ENCODE measurements around the gene LRRC8E. TPM values are rescaled to one million over a fixed set of nuclear protein-coding genes. Genes with fewer than 3 reads are reported as not detected.

The LRRC8E gene
- total RNA-seq, 1 experiment from 2014 or later: 24.1 TPM

DNA sequence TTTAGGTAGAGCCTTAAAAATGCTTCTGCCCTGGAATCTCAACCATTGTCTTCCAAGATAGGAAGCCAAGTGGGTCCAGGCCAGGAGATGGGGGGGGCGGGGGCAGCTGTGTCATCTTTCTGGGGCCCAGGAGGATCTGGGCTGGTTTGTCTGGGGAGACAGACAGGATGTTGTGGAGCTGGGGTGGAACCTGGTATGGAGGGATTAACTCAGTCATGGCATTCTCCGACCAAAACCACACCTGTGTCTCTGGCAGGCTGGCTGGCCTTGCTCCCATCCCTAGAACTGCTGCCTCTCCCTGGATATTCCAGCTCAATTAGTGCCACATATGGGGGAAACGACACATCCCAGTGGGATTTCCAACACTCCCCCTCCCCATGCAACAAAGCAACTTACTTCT is 12.6 kb downstream of the LRRC8E start:
- Histone ChIP-seq H2AFZ (no peak overlapping the region), H3K4me2 (no peak overlapping the region), H3K36me3 (ENCODE audit: low read depth) (0 out of 2 replicates have a peak, but pooled peaks cover 6% of the 10 kb centered on the region), H3K27ac (no peak overlapping the region), H3F3A (ENCODE audit: insufficient read depth, low read depth) (peaks cover 26% of the 10 kb centered on the region), H3K9me2 (ENCODE audit: insufficient read depth) (no peaks in the 10 kb centered on the region), H4K20me1 (ENCODE audit: insufficient read depth) (peaks cover 8% of the 10 kb centered on the region; the same call in 1 of the 2 replicates), H3K27me3 (ENCODE audit: insufficient read depth, low read depth) (no peaks in the 10 kb centered on the region), H3K9me3 (ENCODE audit: insufficient read depth, low read depth) (no peaks in the 10 kb centered on the region), H3K79me2 (ENCODE audit: low read depth) (peaks cover 46% of the 10 kb centered on the region), H3K4me1 (replicated peaks; ENCODE audit: insufficient read depth) (peaks cover 19% of the 10 kb centered on the region; the same call in 1 of the 2 replicates), H3K4me3 (no peak overlapping the region)
- ChIA-PET POLR2A (ENCODE audit: unreplicated experiment) (interaction anchor here (0.7 kb wide), 1 partner anchor 19 kb away, joined by 5 read pairs; the partner anchor contains the start of gene SNAPC2), CTCF (interaction anchor here (0.6 kb wide), 1 partner anchor 89 kb away, joined by 4 read pairs; no protein-coding TSS in a partner anchor)
- TF ChIP-seq, protein P1, sequence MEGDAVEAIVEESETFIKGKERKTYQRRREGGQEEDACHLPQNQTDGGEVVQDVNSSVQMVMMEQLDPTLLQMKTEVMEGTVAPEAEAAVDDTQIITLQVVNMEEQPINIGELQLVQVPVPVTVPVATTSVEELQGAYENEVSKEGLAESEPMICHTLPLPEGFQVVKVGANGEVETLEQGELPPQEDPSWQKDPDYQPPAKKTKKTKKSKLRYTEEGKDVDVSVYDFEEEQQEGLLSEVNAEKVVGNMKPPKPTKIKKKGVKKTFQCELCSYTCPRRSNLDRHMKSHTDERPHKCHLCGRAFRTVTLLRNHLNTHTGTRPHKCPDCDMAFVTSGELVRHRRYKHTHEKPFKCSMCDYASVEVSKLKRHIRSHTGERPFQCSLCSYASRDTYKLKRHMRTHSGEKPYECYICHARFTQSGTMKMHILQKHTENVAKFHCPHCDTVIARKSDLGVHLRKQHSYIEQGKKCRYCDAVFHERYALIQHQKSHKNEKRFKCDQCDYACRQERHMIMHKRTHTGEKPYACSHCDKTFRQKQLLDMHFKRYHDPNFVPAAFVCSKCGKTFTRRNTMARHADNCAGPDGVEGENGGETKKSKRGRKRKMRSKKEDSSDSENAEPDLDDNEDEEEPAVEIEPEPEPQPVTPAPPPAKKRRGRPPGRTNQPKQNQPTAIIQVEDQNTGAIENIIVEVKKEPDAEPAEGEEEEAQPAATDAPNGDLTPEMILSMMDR (conservative IDR thresholded peaks at IDR 0.05): no peak
- no peak for TF ChIP-seq EZH2 (IDR thresholded peaks at IDR 0.05; ENCODE audit: low read depth)
- no TSS peak for BruUV-seq (replicated peaks)
- intact Hi-C loops (cut with micrococcal nuclease; ENCODE audit: unreplicated experiment): loop anchor here (5.0 kb wide), 1 partner anchor 49 kb away; no protein-coding TSS in a partner anchor
- no peak for DNase-seq

DNA sequence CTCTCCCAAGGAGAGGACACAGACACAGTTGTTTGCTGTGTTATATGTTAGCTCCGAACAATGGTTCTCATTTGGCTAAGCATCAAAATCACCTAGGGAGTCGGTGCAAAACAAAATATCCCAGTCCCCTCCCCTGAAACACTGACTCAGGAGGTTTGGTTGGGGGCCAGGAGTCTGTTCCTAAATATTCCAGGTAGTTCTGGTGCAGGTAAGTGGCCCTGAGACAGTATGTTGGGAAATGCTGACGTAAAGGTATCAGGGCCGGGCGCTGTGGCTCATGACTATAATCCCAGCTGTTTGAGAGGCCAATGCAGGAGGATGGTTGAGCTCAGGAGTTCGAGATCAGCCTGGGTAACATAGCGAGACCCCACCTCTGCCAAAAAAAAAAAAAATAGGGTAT is 13.0 kb downstream of the LRRC8E start:
- Histone ChIP-seq H3K9me2 (ENCODE audit: insufficient read depth) (no peaks in the 10 kb centered on the region), H3K27ac (no peak overlapping the region), H3F3A (ENCODE audit: insufficient read depth, low read depth) (peaks cover 26% of the 10 kb centered on the region), H3K4me2 (no peak overlapping the region), H2AFZ (no peak overlapping the region), H3K79me2 (ENCODE audit: low read depth) (peaks cover 47% of the 10 kb centered on the region), H3K9me3 (ENCODE audit: insufficient read depth, low read depth) (no peaks in the 10 kb centered on the region), H3K27me3 (ENCODE audit: insufficient read depth, low read depth) (no peaks in the 10 kb centered on the region), H4K20me1 (ENCODE audit: insufficient read depth) (peaks cover 12% of the 10 kb centered on the region; the same call in 1 of the 2 replicates), H3K36me3 (ENCODE audit: low read depth) (0 out of 2 replicates have a peak, but pooled peaks cover 6% of the 10 kb centered on the region), H3K4me1 (replicated peaks; ENCODE audit: insufficient read depth) (peaks cover 16% of the 10 kb centered on the region; the same call in 1 of the 2 replicates), H3K4me3 (no peak overlapping the region)
- CTCF ChIA-PET: interaction anchor here (0.6 kb wide), 1 partner anchor 89 kb away, joined by 4 read pairs; no protein-coding TSS in a partner anchor
- no TSS peak for BruUV-seq (replicated peaks)
- TF ChIP-seq, protein P1 (conservative IDR thresholded peaks at IDR 0.05): no peak
- intact Hi-C loops (cut with micrococcal nuclease; ENCODE audit: unreplicated experiment): loop anchor here (5.0 kb wide), 1 partner anchor 49 kb away; no protein-coding TSS in a partner anchor
- no peak for DNase-seq
- POLR2A ChIA-PET (ENCODE audit: unreplicated experiment): interaction anchor here (0.7 kb wide), 1 partner anchor 19 kb away, joined by 5 read pairs; the partner anchor contains the start of gene SNAPC2

DNA sequence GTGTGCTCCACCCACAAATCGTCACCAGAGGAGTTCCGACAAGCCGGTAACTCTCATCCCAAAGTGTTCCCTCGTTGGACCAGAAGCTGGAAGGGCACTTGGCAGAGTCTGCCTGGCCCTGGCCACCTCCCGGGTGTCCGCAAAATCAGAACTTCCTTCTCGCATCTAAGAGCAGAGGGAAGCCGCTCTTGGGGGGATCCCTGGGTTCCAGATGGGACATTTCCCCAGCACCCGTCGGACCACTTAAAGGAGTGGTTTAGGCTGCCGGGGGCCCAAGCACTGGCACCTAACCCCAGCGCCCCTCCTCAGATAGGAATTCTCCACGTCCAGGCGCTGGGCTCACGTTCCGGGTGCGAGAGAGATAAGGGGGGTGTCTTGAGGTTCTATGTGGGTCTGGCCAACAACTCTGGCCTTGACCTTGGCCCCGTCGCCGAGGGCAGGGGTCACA is 14.5 kb downstream of the LRRC8E start:
- H3F3A ChIP-seq (ENCODE audit: insufficient read depth, low read depth): peaks cover 19% of the 10 kb centered on the region
- 0 out of 2 replicates have a peak, but pooled peaks cover 6% of the 10 kb centered on the region for H3K36me3 ChIP-seq (ENCODE audit: low read depth)
- H3K4me1 ChIP-seq (replicated peaks; ENCODE audit: insufficient read depth): peaks cover 16% of the 10 kb centered on the region; the same call in 1 of the 2 replicates
- H3K79me2 ChIP-seq (ENCODE audit: low read depth): peaks cover 62% of the 10 kb centered on the region
- peaks cover 25% of the 10 kb centered on the region for H4K20me1 ChIP-seq (ENCODE audit: insufficient read depth)
- ChIA-PET CTCF (interaction anchor here (1.2 to 2.2 kb wide), 2 partner anchors 18 to 34 kb away, joined by 7 to 10 read pairs; no protein-coding TSS in a partner anchor), POLR2A (ENCODE audit: unreplicated experiment) (interaction anchor here (0.5 to 1.1 kb wide), 9 partner anchors 17 to 547 kb away, joined by 3 to 5 read pairs (median 3); partner anchors contain the start of genes PRR36 and SNAPC2)
- H3K4me3 ChIP-seq: peak overlapping the region; percentile 86
- H3K4me2 ChIP-seq: peak overlapping the region; percentile 92
- peak overlapping the region; percentile 68 for H3K27ac ChIP-seq
- TSS peak; percentile 87 for BruUV-seq (replicated peaks)
- intact Hi-C loops (cut with micrococcal nuclease; ENCODE audit: unreplicated experiment): loop anchor here (1.0 to 5.0 kb wide), 3 partner anchors 8 to 51 kb away; no protein-coding TSS in a partner anchor
- DNase-seq: no peak
- peak overlapping the region; percentile 84 for H2AFZ ChIP-seq
- H3K9me2 ChIP-seq (ENCODE audit: insufficient read depth): no peaks in the 10 kb centered on the region
- H3K27me3 ChIP-seq (ENCODE audit: insufficient read depth, low read depth): no peaks in the 10 kb centered on the region
- H3K9me3 ChIP-seq (ENCODE audit: insufficient read depth, low read depth): no peaks in the 10 kb centered on the region
- TF ChIP-seq, protein P1 (conservative IDR thresholded peaks at IDR 0.05): no peak
- TF ChIP-seq EZH2 (IDR thresholded peaks at IDR 0.05; ENCODE audit: low read depth): no peak
